Left hindlimb (tissue), 1 donor: Measurements from ENCODE around the gene PBX4.

Source experiments
- DNase-seq: peaks from one replicate; pipeline ENCODE4 v3.0.0-alpha.2; 2018

The PBX4 gene

DNA sequence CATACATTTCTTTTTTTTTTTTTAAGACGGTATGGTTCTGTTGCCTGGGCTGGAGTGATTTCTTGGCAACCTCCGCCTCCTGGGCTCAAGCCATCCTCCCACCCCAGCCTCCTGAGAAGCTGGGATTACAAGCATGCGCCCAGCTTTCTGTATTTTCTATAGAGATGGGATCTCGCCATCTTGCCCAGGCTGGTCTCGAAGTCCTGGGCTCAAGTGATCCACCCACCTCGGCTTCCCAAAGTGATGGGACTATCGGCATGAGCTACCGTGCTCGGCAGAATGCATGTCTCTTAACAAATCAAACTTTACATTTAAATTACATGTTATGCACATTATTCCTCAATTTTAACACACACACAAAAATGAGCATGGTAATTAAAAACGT lies 101.3 kb downstream of the PBX4 start:
- no peak for DNase-seq

DNA sequence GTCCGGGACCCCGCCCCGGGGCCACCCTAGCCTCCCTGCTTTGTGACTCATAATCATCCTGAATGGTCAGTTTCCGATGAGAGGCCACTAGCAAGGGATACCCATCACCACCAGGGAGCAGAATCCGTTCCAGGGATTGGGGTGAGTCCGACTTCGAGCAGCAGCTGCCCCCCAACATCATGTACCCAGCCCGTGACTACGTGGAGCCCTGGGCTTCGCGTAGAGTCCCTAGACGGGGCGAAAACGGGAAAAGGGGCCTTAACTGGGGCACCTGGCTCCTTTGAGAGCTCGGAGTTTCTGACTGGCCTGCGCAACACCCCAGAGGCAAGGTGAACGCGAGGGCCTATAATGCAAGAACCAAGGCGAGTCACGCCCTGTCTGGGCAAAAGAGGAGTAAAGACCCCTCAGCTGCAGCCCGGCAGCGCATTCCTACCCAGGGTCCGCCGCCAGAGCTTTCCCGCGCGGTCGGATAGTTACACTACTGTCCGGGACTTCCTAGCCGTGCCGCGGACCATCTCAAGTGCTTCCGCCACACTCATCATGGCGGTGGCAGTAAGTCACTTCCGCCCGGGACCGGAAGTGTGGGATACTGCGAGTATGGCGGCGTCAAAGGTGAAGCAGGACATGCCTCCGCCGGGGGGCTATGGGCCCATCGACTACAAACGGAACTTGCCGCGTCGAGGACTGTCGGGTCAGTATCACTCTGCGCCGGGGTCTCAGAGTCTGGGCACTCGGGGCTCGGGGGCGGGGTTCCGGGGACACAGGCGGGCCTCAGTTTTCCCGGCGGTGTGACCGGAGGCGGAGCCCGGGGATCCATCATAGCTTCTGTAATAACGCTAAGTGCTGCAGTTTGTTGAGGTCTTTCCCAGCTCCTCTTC lies 102.6 kb downstream of the PBX4 start, which contains the start of gene NDUFA13:
TSS of gene NDUFA13 (plus strand) at position 584 of the 878 bp plus-strand sequence. CDS start at position 598, 14 bp downstream.
- peak; percentile 94 for DNase-seq

DNA sequence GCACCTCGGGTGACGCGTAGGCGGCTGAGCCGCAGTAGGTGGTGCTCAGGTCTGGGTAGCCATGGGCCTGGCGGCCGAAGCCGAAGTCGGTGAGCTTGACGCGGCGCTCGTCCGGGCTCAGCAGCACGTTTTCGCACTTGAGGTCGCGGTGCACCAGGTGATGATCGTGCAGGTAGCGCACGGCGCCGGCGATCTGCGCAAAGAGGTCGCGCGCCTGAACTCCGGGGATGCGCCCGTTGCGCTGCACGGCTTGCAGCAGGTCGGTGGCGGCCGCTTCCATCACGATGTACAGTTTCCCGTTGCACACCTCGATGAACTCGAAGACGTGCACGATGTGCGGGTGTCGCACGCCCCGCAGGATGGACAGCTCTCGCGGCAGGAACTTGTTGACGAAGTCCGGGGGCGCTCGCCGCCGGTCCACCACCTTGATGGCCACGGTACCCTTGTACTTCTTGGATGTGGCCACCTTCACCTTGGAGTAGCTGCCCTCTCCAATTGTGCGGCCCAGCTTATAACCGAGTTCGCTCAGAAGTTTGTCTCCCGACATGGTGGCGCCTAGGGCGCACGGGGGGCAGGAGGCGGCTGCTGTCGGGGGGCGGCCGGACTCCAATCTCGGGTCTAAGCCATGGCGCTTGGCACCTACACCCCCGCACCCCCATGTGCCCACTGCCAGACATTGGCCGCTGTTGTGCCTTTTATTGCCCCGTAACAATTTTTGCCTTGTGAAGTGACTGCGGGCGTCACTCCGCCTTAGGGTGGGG lies 103.4 kb downstream of the PBX4 start, which contains the start of gene TSSK6:
TSS of gene TSSK6 (minus strand) at position 668 of the 761 bp plus-strand sequence. CDS start at position 547, 121 bp downstream.
- DNase-seq = no peak

DNA sequence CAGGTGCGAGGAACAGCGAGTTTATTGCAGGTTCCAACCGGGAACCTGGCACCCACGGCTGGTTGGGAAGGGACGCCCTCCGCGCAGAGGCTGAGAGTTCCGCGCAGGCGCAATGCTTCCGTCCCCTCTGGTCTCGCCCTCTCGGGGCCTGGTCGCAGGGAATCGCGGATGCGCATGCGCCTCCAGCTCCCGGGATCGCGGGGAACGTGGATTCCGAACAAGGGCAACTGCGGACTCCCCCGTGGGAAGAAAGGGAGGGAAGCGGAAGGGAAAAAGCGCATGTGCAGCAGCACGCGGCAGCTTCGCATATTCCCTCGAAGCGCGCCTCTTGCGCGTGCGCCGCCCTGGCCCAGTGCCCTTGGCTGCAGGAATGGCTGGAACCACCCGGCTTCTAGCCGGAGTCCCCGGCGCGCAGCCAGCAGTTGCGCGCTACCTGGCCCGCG lies 104.3 kb downstream of the PBX4 start:
- DNase-seq = peak; percentile 86

DNA sequence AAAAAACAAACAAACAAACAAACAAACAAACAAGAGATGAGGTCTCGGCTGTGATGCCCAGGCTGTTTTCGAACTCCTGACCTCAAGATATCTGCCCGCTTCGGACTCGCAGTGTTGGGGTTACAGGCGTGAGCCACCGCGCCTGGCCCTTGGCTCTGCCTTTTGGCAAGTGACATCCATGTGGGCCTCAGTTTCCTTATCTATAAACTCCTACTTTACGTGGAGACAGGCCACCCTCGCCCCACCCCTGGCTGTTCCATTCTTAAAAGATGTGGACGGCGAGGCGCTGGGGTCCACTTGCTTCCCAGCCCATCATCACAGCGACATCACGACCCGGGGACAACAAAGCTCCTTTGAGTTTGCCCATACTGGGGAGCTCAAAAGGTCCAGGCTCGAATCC lies 104.8 kb downstream of the PBX4 start:
- no peak for DNase-seq
